Renal cortex interstitium (tissue), 15 donors: ENCODE measurements around the gene DENND1A. TPM values are rescaled to one million over a fixed set of nuclear protein-coding genes. Genes with fewer than 3 reads are reported as not detected.
"Not testable (repeated sequence)": the region's sequence is repeated elsewhere in the genome, so short reads cannot be mapped to it uniquely, and the experiment has no call there.

Experiments used
- DNase-seq, 11 donors: peaks; one replicate each; pipeline ENCODE4 v3.0.0-alpha.2; 2013; ENCODE audit warnings: low read depth in 9 of 11, low spot score in 4 of 11; ENCODE audit errors: extremely low read depth in 1 of 11
- long read RNA-seq, 16 experiments: transcript quantifications; one replicate each; lab custom pipeline, GENCODE V29; 2026
- polyA plus RNA-seq, 3 donors: library from polyadenylated mRNA; unstranded; fragments of 120-200 nt; gene quantifications; one replicate each; pipeline ENCODE4 v1.2.1, GENCODE V29; 2013; ENCODE audit not compliant: insufficient read length in 3 of 3

DENND1A gene
- polyA plus RNA-seq: 10 to 100 TPM; 21.9 to 24.4 (median 22.3) TPM
- long read RNA-seq, donor 1, full-length matches to known transcripts: 1 of 1 reads
- long read RNA-seq, donor 1, partial matches to known transcripts: 0 of 1 reads
- long read RNA-seq, donor 1, other reads (novel, unspliced or antisense): 0 of 1 reads
- long read RNA-seq, donor 2, full-length matches to known transcripts: 1 of 1 reads
- long read RNA-seq, donor 2, partial matches to known transcripts: 0 of 1 reads
- long read RNA-seq, donor 2, other reads (novel, unspliced or antisense): 0 of 1 reads
- long read RNA-seq, donor 3: 0 reads
- long read RNA-seq, donor 4: 0 reads
- long read RNA-seq, donor 5: 0 reads
- long read RNA-seq, donor 6, full-length matches to known transcripts: 2 of 7 reads
- long read RNA-seq, donor 6, partial matches to known transcripts: 5 of 7 reads
- long read RNA-seq, donor 6, other reads (novel, unspliced or antisense): 0 of 7 reads
- long read RNA-seq, donor 7, partial matches to known transcripts: 5 of 5 reads
- long read RNA-seq, donor 7, other reads (novel, unspliced or antisense): 0 of 5 reads
- long read RNA-seq, donor 8, full-length matches to known transcripts: 2 of 7 reads
- long read RNA-seq, donor 8, partial matches to known transcripts: 5 of 7 reads
- long read RNA-seq, donor 8, other reads (novel, unspliced or antisense): 0 of 7 reads
- long read RNA-seq, donor 9, full-length matches to known transcripts: 1 of 1 reads
- long read RNA-seq, donor 9, partial matches to known transcripts: 0 of 1 reads
- long read RNA-seq, donor 9, other reads (novel, unspliced or antisense): 0 of 1 reads
- long read RNA-seq, donor 10: 0 reads
- long read RNA-seq, donor 11, full-length matches to known transcripts: 4 of 4 reads
- long read RNA-seq, donor 11, partial matches to known transcripts: 0 of 4 reads
- long read RNA-seq, donor 11, other reads (novel, unspliced or antisense): 0 of 4 reads
- long read RNA-seq, donor 12: 0 reads
- long read RNA-seq, donor 13: 0 reads
- long read RNA-seq, donor 14: 0 reads
- long read RNA-seq, donor 15: 0 reads
- long read RNA-seq, donor 16, full-length matches to known transcripts: 3 of 3 reads
- long read RNA-seq, donor 16, partial matches to known transcripts: 0 of 3 reads
- long read RNA-seq, donor 16, other reads (novel, unspliced or antisense): 0 of 3 reads

DNA sequence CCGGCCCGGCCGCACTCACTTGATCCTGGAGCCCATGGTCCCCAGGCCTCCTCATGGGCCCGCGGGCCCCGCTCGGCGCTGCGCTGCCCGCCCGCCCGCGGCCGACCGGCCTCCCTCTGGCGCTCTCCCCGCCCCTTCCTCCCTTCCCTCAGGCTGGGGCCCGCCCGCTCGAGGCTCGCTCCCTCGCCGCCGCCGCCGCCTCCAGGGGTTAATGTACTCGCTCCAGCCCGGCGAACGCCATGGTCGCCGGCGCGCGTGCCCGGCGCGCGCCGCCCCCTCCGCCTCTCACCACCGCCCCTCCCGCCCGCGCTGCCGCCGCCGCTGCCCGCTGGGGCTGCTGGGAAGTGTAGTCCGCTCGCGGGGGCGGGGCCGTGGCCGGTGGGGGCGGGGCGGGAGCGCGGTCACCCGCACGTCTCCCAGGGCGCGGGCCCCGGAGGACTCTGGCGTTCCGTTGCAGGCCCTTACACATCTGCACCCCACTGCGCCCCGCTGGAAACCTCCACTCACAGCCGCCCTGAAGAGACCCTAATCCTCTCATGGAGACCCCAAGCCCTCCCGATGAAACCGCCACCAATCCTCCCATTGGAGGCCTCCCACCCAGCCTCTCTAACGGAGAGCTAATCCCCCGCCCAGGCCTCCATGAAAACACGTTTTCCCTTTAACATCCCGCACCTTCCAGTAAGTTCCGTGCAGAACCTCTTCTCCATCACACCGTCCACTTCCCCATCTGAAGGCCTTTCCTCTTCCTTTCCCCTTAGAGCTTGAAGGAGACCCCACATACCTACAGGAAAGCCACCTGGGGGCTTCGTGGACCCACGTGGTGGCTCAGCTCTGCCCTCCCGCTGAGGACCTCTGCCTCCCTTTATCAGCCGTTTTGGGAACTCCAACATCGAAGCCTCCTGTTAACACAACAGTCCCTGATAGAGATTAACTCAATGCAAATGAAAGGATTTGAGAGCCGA lies at the start of gene DENND1A:
Gene DENND1A (minus strand): TSS at position 257 of the 962 bp plus-strand sequence. CDS start 221 bp downstream, at position 36.
- DNase-seq: peak; percentile 68 to 91 (median 85)

DNA sequence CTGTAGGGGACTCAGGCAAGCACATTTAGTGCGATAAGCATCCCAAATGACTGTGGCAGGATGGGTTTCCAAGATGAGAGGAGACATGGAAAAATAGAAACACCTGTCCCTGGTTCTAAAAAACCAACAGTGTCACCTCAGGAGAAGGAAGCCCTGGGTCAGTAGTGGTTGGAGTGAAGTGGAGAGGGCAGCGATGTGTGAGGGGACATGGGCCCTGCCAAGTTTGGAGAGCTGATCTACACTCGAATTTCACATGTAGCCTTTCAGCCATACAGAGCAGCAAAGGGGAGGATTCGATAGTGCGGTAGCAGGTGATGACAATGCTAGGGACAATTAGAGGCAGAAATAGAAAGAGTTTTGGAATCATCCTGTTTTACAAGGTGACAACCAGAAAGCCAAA lies 49.1 kb upstream of the DENND1A start:
- DNase-seq: no peak

GRCh38 chr9:123976579-123976978 lies 46.7 kb upstream of the DENND1A start:
- not testable (repeated sequence) for DNase-seq

GRCh38 chr9:123975871-123976270 lies 45.9 kb upstream of the DENND1A start:
- DNase-seq: no peak

- DNase-seq: no peak
Observed at GRCh38 chr9:123974471-123974870, 44.5 kb upstream of the DENND1A start.

DNA sequence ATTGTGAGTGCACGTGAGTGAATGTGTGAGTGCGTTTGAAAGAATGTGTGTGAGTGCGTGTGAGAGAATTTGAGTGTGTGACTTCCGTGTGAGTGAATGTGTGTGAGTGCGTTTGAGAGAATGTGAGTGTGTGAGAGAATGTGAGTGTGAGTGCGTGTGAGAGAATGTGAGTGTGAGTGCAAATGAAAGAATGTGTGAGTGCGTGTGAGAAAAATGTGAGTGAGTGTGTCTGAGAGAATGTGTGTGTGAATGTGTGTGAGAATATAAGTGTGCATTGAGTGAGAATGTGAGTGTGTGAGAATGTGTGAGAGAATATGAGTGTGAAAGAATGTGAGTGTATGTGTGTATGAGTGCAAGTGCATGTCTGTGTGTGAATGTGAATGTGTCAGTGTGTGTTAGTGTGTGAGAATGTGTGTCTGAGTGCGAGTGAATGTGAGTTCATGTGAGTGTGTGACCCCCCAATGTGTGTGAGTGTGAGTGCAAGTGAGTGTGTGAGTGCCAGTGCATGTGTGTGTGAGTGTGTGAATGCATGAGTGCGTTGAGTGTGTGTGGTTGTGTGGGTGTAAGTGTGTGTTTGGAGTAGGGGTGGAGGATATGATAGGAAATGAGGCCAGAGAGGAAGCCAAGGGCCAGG lies 43.8 kb upstream of the DENND1A start:
- DNase-seq: no peak

- no peak for DNase-seq
Observed at GRCh38 chr9:123972618-123973017, 42.7 kb upstream of the DENND1A start.

GRCh38 chr9:123967323-123967722 lies 37.4 kb upstream of the DENND1A start:
- DNase-seq: no peak

DNA sequence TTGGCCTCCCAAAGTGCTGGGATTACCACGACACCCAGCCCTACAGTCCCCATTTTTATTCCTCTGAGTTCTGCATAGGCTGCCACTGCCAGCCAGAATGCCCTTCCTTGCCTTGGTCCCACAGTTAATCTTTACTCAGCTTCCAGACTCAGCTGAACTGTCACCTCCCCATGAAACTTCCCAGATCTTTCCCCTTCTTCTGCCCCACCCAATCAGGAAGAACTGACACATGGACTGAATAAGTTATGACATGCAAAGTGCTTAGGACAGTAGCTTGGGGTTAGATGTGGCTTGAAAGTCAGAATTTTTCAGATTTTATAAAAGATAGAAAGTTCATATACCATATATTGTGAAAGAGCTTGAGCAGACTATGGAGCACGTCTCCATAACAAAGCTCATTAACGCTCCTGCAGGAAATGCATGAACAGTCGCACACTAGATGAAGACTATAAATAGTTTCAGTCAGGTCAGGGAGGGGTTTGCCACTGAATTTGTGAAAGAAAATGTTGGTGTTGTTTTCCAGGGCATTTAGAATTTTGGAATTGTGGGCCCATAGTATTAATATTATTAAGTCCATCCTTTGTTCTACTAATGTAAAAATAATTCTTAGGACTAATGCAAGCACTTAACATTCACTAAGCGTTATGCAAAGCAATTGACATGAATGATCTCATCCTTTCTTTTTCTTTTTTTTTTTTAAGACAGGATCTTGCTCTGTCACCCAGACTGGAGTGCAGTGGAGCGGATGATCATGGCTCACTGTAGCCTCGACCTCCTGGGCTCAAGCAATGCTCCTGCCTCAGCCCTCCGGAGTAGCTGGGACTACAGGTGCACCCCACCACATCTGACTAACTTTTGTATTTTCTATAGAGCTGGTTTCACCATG lies 36.1 kb upstream of the DENND1A start:
- DNase-seq: no peak

- DNase-seq: no peak
Observed at GRCh38 chr9:123964761-123965160, 34.8 kb upstream of the DENND1A start.

DNA sequence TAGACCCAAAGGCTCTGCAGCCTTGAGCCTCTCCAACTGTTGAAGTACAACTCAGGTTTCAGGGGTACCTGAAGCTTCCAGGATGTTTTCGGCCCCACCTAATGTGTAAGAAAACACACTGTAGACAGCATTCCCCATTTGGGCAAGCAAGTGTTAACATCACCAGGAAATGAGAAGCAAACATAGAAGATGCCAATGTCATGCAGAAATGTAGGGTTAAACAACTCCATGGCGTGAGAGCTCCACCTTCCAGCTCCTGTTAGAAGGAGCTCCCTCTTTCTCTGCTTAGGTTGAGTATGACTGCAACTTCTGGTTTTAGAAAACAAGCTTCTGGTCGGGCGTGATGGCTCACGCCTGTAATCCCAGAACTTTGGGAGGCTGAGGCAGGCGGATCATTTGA lies 31.0 kb upstream of the DENND1A start:
- DNase-seq: no peak

DNA sequence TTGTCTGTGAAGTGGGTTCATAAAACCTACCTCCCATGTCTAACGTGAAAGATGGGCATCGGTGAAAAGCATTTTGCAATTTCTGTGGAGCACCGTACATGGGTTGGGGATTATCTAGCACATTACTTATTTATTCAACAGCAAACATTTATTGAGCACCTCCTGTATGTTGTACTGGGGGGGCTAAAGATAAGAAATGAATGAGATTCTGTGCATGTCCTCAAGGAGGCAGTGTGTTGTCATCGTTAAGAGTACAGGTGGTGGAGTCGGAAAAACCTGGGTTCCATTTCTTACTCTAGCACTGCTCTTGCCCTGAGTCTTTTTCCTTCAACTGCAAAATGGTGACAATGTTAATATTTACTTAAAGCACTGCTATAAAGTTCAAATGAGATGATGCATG lies 30.4 kb upstream of the DENND1A start:
- no peak for DNase-seq

- no peak for DNase-seq
Observed at GRCh38 chr9:123959787-123960186, 29.9 kb upstream of the DENND1A start.

DNA sequence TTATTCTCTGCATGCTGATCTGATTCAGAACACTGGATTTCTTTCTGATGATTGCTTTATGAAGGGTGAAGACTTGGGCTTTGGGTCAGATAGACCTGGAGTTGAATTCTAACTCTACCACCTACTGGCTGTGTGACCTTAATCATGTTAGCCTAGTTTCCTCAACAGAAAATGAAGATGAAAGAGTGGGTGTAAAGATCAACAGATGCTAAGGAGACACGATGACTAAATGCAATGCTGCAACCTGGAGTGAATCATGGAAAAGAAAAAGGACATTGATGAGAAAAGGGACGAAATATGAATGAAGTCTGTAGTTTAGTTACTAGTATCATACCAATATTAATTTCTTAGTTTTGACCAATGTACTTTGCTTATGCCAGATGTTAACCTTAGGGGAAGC lies 27.8 kb upstream of the DENND1A start:
- DNase-seq: no peak

GRCh38 chr9:123957168-123957721 lies 27.3 kb upstream of the DENND1A start:
- no peak for DNase-seq

DNA sequence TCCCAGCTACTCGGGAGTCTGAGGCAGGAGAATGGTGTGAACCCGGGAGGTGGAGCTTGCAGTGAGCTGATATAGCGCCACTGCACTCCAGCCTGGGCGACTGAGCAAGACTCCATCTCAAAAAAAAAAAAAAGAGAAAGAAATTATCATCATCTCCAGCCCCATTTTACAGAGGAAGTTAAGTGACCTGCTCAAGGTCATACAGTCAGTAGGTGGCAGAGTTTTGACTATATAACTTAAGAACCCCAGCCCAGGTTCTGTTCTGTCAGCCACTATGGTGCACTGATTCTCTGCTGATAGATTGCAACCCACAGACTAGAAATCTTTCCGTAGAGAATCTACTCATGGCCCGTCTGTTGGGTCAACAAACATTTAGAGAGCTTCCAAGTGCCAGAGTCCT lies 25.7 kb upstream of the DENND1A start:
- DNase-seq: no peak
